PFSK-1 (cell line): Measurements from ENCODE around the gene DOCK4.

Experiments used
- POLR2AphosphoS5 ChIP-seq: IDR thresholded peaks from 2 replicates; pipeline ENCODE4 v1.6.1; 2012; ENCODE audit warnings: low read depth, mild to moderate bottlenecking, control low read depth, low read length, moderate library complexity
- TAF1 ChIP-seq: IDR thresholded peaks from 2 replicates; pipeline ENCODE4 v1.6.1; 2012; ENCODE audit warnings: low read length, control low read depth, borderline replicate concordance; ENCODE audit not compliant: insufficient read depth

- TF ChIP-seq POLR2AphosphoS5, result no peak
- no peak for TF ChIP-seq TAF1
These were observed 494.7 kb downstream of the DOCK4 start for GRCh38 chr7:111711426-111712065.
